Measurements from ENCODE around the gene CCNF. TPM values are rescaled to one million over a fixed set of nuclear protein-coding genes. Genes with fewer than 3 reads are reported as not detected.

The CCNF gene
- total RNA-seq, 2 donors from 2014 or later: 0.68 to 1.5 TPM

DNA sequence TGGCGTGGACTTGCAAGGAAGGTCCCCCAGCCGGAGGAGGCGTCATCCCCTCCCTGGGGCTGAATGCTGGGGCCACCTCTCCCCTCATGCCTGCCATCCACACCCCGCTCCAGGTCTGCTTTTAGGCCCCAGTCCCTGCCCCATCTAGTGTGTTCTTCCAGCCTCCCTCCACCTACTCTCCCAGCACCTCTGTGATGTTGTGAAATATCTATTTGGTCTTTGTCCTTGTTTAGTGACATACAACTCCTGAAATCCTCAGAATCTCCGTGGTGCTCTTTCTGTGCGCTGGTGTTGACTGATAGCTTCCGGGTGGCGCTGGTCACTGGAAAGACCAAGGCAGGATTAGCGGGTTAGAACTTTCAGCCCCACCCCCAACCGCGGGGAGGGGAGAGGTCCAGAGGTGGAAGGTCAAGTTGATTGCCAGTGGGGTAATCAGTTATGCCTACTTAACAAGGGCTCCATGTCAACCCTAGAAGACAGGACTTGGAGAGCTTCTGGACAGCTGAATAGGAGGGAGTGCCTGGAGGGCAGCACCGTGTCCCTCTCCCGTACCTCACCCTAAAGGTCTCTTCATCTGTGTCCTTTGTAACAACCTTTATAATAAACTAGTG, 55.8 kb downstream of the CCNF start:
- TF ChIP-seq, protein P1, sequence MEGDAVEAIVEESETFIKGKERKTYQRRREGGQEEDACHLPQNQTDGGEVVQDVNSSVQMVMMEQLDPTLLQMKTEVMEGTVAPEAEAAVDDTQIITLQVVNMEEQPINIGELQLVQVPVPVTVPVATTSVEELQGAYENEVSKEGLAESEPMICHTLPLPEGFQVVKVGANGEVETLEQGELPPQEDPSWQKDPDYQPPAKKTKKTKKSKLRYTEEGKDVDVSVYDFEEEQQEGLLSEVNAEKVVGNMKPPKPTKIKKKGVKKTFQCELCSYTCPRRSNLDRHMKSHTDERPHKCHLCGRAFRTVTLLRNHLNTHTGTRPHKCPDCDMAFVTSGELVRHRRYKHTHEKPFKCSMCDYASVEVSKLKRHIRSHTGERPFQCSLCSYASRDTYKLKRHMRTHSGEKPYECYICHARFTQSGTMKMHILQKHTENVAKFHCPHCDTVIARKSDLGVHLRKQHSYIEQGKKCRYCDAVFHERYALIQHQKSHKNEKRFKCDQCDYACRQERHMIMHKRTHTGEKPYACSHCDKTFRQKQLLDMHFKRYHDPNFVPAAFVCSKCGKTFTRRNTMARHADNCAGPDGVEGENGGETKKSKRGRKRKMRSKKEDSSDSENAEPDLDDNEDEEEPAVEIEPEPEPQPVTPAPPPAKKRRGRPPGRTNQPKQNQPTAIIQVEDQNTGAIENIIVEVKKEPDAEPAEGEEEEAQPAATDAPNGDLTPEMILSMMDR (IDR thresholded peaks at IDR 0.05): no peak
- Histone ChIP-seq H3K27ac (no peak overlapping the region), H3K36me3 (no peaks in the 10 kb centered on the region), H3K4me1 (ENCODE audit: control insufficient read depth in 1 of 2, low read depth in 2 of 2) (peaks cover 9 to 23% of the 10 kb centered on the region in 2 donors), H3K27me3 (replicated peaks; ENCODE audit: insufficient read depth) (no peaks in the 10 kb centered on the region), H3K9me3 (no peaks in the 10 kb centered on the region), H3K4me3 (no peak overlapping the region)
- no peak for DNase-seq (ENCODE audit: low spot score)
- ATAC-seq (ENCODE audit: insufficient number of reproducible peaks, low FRiP score, low read depth): no peak

DNA sequence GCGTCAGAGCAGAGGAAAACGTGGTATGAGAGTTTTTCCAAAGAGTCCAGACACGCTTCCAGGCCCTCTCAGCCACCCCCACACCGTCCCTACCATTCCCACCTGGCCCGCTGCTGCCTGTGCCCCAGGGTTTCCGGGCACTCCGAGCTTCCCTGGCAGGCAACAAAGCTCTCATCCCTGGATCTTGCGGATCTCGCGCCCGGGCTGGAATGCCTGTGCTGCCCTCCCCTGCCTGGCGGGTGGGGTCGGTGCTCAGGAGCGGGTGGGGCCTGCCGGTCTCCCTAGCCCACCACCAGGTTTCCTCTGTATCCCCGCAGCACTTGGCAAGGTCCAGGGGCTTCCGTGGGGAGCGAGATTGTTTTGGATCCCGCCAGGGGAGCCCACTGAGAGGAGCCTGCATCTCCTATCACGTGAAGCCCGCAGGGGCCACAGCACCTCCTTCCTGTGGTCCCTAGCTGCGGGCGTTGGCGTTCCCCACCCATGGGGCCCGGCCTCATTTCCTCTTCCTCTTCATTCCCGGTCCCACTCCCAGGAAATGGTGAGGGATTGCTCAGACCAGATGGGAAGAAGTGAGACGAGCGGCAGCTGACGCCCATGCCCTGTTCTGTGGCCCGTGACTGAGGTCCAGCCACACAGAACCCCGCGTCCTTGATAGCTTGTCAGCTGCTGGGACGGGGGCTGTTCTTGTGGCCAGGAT, 56.7 kb downstream of the CCNF start:
- no peaks in the 10 kb centered on the region for H3K9me3 ChIP-seq
- H3K4me1 ChIP-seq (ENCODE audit: control insufficient read depth in 1 of 2, low read depth in 2 of 2): peaks cover 9 to 23% of the 10 kb centered on the region in 2 donors
- ATAC-seq (ENCODE audit: insufficient number of reproducible peaks, low FRiP score, low read depth): no peak
- no peak for DNase-seq (ENCODE audit: low spot score)
- TF ChIP-seq, protein P1 (IDR thresholded peaks at IDR 0.05): no peak
- no peaks in the 10 kb centered on the region for H3K36me3 ChIP-seq
- no peaks in the 10 kb centered on the region for H3K27me3 ChIP-seq (replicated peaks; ENCODE audit: insufficient read depth)
- H3K27ac ChIP-seq: no peak overlapping the region
- no peak overlapping the region for H3K4me3 ChIP-seq

DNA sequence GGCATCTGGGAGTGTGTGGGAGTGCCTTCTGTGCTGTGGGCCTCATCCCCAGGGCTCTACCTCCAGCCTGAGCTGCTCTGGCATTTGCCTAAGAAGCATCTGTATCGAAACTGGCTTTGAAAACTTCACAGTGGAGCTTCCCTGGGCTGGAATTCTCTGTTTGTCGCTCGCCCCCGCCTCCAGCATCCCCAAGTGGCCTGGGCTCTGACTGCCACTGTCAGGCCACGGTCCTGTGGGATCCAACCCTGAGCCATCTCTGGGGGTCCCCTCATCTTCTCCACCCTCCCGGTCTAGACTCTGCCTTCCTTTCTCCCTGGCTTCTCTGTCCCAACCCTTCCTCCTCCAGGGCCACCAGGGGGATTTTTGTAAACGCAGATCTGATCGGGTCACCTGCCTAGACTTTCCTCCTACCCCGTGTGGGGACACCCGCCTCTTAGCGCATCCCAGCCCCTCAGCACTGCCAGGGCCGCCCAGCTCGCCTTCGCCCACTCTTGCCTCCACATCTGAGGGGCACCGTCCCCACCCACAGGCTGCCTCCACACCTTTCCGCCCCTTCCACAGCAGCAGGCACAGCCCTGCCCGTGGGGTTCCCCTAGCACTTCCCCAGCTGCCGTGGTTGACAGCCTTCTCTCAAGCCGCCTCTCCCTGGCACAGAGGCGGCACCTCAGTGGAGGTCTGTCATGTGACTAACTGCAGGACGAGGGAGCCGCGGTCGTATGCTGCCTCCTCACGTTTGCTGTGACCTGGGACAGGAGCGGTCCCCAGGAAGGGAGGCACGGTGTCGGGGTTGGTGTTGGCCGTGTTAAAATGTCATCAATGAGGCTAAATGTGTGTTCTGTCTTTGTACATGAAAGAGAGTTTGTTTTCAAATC, 57.6 kb downstream of the CCNF start:
- TF ChIP-seq, protein P1 (IDR thresholded peaks at IDR 0.05): no peak
- H3K4me3 ChIP-seq: no peak overlapping the region
- no peaks in the 10 kb centered on the region for H3K27me3 ChIP-seq (replicated peaks; ENCODE audit: insufficient read depth)
- H3K4me1 ChIP-seq (ENCODE audit: control insufficient read depth in 1 of 2, low read depth in 2 of 2): peaks cover 9 to 22% of the 10 kb centered on the region in 2 donors
- no peaks in the 10 kb centered on the region for H3K36me3 ChIP-seq
- no peak for ATAC-seq (ENCODE audit: insufficient number of reproducible peaks, low FRiP score, low read depth)
- H3K27ac ChIP-seq: no peak overlapping the region
- DNase-seq (ENCODE audit: low spot score): no peak
- H3K9me3 ChIP-seq: no peaks in the 10 kb centered on the region

DNA sequence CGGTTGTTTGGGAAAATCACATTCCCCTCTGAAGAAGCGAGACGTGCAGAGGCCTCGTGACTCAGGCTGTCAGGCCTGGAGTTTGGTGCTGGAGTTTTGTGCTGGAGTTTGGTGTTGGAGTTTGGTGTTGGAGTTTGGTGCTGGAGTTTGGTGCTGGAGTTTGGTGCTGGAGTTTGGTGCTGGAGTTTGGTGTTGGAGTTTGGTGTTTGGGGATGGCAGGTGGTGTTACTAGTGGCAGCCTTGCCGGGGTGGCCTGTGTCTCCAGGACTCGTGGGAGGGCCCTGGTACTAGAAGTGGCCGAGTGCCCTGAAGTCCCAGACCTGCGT, 58.2 kb downstream of the CCNF start:
- ATAC-seq (ENCODE audit: insufficient number of reproducible peaks, low FRiP score, low read depth) (no peak), DNase-seq (ENCODE audit: low spot score) (no peak)
- TF ChIP-seq, protein P1 (IDR thresholded peaks at IDR 0.05): no peak
- H3K4me3 ChIP-seq: no peak overlapping the region
- no peak overlapping the region for H3K27ac ChIP-seq
- H3K36me3 ChIP-seq: no peaks in the 10 kb centered on the region
- peaks cover 9 to 16% of the 10 kb centered on the region in 2 donors for H3K4me1 ChIP-seq (ENCODE audit: control insufficient read depth in 1 of 2, low read depth in 2 of 2)
- no peaks in the 10 kb centered on the region for H3K27me3 ChIP-seq (replicated peaks; ENCODE audit: insufficient read depth)
- H3K9me3 ChIP-seq: no peaks in the 10 kb centered on the region

DNA sequence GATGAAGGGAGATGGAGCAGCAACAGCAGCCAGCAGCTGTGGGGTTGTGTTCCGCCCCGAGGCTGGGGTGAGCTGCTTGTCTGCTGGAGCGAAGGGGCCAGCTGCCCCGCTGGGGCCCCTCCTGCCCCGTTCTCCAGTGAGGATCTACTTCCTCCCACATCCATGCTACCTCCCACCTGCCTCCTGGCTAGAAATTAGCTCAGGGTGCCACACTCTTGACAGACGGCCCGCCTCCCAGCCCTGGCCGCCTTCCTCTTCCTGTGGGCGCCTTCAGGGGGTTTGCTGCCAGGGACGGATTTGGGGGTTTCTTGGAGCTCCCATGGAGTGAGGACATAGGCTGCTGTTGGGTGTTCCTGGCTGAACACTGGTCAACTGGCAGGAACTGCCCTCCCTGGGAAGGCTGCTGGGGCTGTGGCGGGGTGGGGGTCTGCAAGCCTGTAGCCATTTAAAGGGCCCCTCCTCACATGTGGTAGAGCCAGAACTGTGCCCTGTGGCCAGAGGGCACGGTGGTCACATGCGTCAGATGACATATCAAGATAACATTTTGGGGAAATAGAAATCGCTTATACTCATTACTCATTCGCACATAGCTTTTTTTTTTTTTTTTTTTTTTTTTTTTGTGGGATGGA, 58.8 kb downstream of the CCNF start:
- TF ChIP-seq, protein P1 (IDR thresholded peaks at IDR 0.05): no peak
- Histone ChIP-seq H3K27ac (no peak overlapping the region), H3K36me3 (no peaks in the 10 kb centered on the region), H3K4me1 (ENCODE audit: control insufficient read depth in 1 of 2, low read depth in 2 of 2) (peaks cover 6 to 10% of the 10 kb centered on the region in 2 donors), H3K4me3 (no peak overlapping the region), H3K9me3 (no peaks in the 10 kb centered on the region), H3K27me3 (replicated peaks; ENCODE audit: insufficient read depth) (no peaks in the 10 kb centered on the region)
- ATAC-seq (ENCODE audit: insufficient number of reproducible peaks, low FRiP score, low read depth): no peak
- DNase-seq (ENCODE audit: low spot score): no peak
